ENCODE measurements around the gene PTPRN2.

The PTPRN2 gene

DNA sequence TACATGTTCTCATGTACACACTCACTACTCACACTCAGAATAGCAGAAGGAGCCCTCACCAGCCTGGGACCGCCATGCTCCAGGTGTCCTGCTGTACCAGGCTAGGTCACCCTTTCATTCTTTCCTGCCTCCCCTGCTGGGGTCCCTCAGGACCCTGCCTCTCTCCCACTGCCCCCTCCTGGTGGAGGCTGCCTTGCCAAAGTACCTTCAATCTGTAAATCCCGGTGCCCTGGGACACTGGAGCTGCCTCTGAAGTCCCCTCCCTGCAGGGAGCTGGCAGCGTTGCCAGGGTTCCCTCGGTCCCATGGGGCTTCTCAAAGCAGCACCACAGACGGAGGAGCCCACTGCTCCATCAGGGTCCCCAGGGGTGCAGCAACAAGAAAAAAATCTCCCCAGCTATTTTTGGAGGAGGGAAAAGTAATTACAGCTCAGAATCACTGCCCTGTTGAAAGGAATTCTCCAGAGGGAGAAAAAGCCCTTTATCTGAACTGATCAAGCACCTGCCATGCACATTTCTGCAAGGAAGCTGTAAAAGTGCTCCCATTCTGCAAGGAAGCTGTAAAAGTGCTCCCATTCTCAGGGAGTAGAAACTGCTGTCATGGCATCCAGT, 259.9 kb downstream of the PTPRN2 start:
- ChIA-PET CTCF (no interaction called here), POLR2A (no interaction called here)
- no peak overlapping the region for H3K4me3 ChIP-seq (ENCODE audit: low read depth, low read length)
- no peak for DNase-seq (ENCODE audit: low read depth, low spot score)
- no peak for TF ChIP-seq CTCF (IDR thresholded peaks at IDR 0.05; ENCODE audit: insufficient read depth, low read length, missing control alignments)

GRCh38 chr7:158327012-158327411, 260.6 kb downstream of the PTPRN2 start:
- no peak overlapping the region for H3K4me3 ChIP-seq (ENCODE audit: low read depth, low read length)
- ChIA-PET CTCF (no interaction called here), POLR2A (no interaction called here)
- no peak for TF ChIP-seq CTCF (IDR thresholded peaks at IDR 0.05; ENCODE audit: insufficient read depth, low read length, missing control alignments)
- DNase-seq (ENCODE audit: low read depth, low spot score): no peak

DNA sequence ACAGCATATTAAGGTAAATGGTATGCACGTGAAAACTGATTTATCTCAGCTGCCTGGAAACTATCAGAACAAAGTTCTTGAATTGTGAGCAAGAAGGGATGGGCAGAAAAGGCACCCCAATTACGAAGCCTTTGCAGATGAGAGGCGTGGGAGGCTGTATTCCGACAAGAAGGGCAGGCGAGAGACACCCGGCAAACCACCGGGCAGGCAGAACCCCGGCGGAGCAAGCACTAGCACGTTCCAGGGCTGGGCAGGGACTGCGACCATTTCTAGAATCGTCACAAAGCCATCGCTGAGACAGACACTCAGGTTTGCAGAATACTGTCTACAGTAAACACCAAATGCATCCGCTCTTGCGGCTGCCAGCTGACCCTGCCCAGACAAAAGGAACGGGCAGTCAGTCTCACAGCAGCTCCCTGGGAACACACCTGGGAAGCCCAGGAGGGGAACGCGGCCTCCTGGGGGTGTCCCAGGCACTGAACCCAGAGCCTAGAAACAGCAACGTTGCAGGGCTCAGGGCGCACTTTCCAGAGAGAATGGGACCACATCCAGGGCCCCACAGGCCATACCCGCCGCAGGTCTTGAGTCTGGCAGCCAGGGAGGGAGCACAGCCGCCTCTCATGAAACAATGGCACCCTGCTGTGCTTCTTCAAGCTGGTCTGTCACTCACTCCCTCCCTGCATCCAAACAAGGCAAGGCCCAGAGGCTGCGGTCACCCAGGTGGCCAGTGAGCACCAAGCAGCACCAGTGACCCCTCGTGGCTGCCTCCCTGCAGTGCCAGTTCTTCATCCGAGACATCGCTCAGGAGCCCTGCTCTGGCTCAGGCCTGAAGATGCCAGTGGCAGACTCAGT, 261.9 kb downstream of the PTPRN2 start:
- no peak for TF ChIP-seq CTCF (IDR thresholded peaks at IDR 0.05; ENCODE audit: insufficient read depth, low read length, missing control alignments)
- no peak for DNase-seq (ENCODE audit: low read depth, low spot score)
- ChIA-PET CTCF (no interaction called here), POLR2A (no interaction called here)
- H3K4me3 ChIP-seq (ENCODE audit: low read depth, low read length): no peak overlapping the region

DNA sequence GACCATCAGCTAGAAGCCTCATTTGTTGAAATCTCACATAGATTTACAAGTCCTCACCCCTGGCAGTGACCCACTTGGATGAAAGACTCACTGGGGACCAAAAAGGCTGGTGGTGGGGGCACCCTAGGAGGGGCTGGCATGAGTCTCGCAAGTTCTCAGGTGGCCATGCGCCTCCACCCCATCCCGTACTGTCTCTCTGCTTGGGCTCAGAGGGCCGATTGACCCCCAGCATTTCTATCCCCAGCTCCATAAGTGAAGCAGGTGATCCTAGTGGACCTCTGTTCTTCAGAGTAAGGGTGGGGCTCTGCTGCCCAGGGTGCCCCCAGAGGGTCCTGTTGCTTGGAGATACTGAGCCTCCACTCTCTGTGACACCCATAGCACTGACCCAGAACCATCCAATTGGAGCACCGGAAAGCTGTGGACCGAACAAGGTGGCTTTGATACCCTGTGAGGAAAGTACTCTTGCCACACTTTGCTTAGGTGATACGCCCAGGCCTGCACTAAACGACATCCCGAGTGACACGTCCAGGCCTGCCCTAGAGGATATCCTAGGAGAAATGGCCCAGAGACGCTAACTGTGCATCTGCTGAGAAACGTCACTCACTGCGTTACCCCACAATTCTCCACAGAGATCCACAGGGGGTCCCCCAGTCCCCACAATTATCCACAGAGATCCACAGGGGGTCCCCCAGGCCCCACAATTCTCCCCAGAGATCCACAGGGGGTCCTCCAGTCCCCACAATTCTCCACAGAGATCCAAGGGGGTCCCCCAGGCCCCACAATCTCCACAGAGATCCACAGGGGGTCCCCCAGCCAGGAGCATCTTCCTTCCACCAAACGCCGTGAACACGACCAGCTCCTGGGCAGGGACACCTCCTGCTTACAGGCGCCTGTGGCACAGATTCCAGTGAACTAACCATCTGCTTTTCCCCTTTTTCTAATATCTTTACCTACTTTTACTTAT, 262.9 kb downstream of the PTPRN2 start:
- DNase-seq (ENCODE audit: low read depth, low spot score): no peak
- TF ChIP-seq CTCF (IDR thresholded peaks at IDR 0.05; ENCODE audit: insufficient read depth, low read length, missing control alignments): no peak
- ChIA-PET POLR2A (no interaction called here), CTCF (no interaction called here)
- no peak overlapping the region for H3K4me3 ChIP-seq (ENCODE audit: low read depth, low read length)

DNA sequence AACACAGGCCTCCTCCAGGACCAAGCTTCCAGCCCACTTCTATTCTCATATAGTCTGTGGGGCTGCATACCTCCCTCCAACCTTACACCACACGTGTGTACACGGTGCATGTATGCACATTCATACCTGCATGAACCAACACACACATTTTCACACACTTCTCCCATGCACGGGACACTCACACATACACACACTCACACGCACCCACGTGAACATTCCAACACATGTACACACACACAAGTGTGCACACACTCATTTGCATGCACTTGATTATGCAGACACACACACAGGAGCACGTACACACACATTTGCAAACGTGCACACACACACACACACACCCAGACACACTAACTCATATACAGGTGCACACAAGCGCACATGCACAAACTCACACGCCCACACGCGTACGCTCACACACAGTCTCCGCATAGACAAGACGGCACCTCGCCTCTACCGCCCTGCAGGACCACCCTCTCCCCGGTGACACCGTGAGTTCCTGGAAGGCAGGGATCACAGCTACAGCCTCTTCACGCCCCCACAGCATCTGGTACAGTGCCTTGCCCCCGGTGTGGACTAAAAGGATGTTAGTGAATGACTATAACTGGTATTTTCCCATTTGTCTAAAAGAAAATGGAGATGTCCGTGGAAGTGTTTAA, 263.8 kb downstream of the PTPRN2 start:
- TF ChIP-seq CTCF (IDR thresholded peaks at IDR 0.05; ENCODE audit: insufficient read depth, low read length, missing control alignments): no peak
- H3K4me3 ChIP-seq (ENCODE audit: low read depth, low read length): no peak overlapping the region
- CTCF ChIA-PET: no interaction called here
- POLR2A ChIA-PET: no interaction called here
- DNase-seq (ENCODE audit: low read depth, low spot score): no peak

Data from AG04449 (cell line).